ENCODE results near the gene TAF1.

GRCh38 chrX:71364221-71364620, 1.9 kb upstream of the TAF1 start:
- no peak for TF ChIP-seq POLR2A (IDR thresholded peaks at IDR 0.05)
- TF ChIP-seq CTCF (IDR thresholded peaks at IDR 0.05): no peak

All from body of pancreas (tissue), 4 donors.